Measurements from ENCODE around the gene MPG. TPM values are rescaled to one million over a fixed set of nuclear protein-coding genes. Genes with fewer than 3 reads are reported as not detected.
A peak's percentile ranks its signal among the peaks of the same experiment; 100 is the strongest.

MPG gene
- total RNA-seq, 1 donor from 2014 or later, result 56.5 TPM

DNA sequence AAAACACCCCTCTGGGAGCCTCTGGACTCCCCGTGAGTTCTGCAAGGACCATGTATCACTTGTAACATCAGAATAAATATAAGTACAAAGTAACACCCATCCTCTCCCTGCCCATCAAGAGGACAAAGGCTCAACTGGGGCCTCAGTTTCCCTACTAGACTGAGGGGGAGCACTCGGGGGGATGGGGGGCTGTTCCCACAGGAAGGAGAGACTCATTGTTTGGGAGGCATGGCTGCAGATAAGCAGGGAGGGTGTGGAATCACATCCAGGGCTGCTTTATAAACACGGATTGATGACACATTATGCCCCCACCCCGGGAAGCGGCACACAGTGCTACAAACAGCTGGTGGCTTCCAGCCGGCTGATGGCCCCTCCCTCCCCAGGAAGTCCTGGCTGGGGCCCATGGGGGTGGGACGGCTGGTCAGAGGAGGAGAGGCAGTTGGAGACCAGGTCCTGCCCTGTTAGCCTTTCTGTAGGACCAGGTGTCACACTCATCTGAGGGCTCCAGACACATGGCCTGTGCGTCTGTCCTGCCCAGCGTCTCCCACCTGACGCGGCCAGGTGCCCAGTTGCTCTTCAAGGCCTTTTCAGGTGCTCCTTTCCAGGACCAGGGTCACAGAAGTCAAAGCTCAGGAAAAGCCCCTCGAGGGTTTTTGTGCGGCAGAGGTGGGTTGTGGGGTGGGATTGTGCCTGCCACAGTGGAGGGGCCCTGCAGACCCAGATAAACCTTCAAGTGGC is 1.3 kb upstream of the MPG start:
- Histone ChIP-seq H3K9ac (ENCODE audit: low read length) (peak overlapping the region; percentile 89), H3K27me3 (ENCODE audit: insufficient read depth, low read length) (no peaks in the 10 kb centered on the region), H3K4me2 (ENCODE audit: low read length) (peak overlapping the region; percentile 98), H3K79me2 (ENCODE audit: insufficient read depth, low read length) (peaks cover 16% of the 10 kb centered on the region), H3K36me3 (ENCODE audit: insufficient read depth, low read length) (peaks cover 2% of the 10 kb centered on the region), H3K4me1 (ENCODE audit: insufficient read depth, low read length) (peaks cover 53% of the 10 kb centered on the region), H2AFZ (ENCODE audit: low read depth, low read length) (no peak overlapping the region), H3K9me3 (ENCODE audit: insufficient read depth, low read depth, low read length) (no peaks in the 10 kb centered on the region), H3K4me3 (ENCODE audit: insufficient read depth, low read depth, low read length) (peak overlapping the region; percentile 69), H3K27ac (ENCODE audit: low read depth, low read length) (peak overlapping the region; percentile 70), H4K20me1 (ENCODE audit: insufficient read depth, low read length) (peaks cover 9% of the 10 kb centered on the region)
- H3K27me3 Mint-ChIP-seq (ENCODE audit: low read depth, unreplicated experiment), result no peaks in the 10 kb centered on the region
- H3K4me1 Mint-ChIP-seq (ENCODE audit: low read depth, unreplicated experiment), result peaks cover 36% of the 10 kb centered on the region
- H3K4me3 Mint-ChIP-seq (ENCODE audit: unreplicated experiment), result peak overlapping the region; percentile 67
- TF ChIP-seq CTCF (IDR thresholded peaks at IDR 0.05; ENCODE audit: insufficient read depth, low read depth, low read length), result no peak
- no peak for TF ChIP-seq EZH2 (IDR thresholded peaks at IDR 0.05; ENCODE audit: insufficient read depth, low read length)
- H3K9me3 Mint-ChIP-seq (ENCODE audit: unreplicated experiment), result no peaks in the 10 kb centered on the region
- H3K36me3 Mint-ChIP-seq (ENCODE audit: low read depth, unreplicated experiment), result peaks cover 3% of the 10 kb centered on the region
- H3K27ac Mint-ChIP-seq (ENCODE audit: unreplicated experiment), result peak overlapping the region; percentile 66
- FAIRE-seq, result no peak
- peak; percentile 75 for DNase-seq (ENCODE audit: low read depth)

GRCh38 chr16:77273-77806 is 685 bp upstream of the MPG start:
- H2AFZ ChIP-seq (ENCODE audit: low read depth, low read length), result peak overlapping the region; percentile 43
- H3K9me3 Mint-ChIP-seq (ENCODE audit: unreplicated experiment), result no peaks in the 10 kb centered on the region

More at GRCh38 chr16:77273-77806, 685 bp upstream of the MPG start:
- Histone ChIP-seq H4K20me1 (ENCODE audit: insufficient read depth, low read length) (peaks cover 12% of the 10 kb centered on the region), H3K27ac (ENCODE audit: low read depth, low read length) (peak overlapping the region; percentile 70), H3K4me3 (ENCODE audit: insufficient read depth, low read depth, low read length) (peak overlapping the region; percentile 69), H3K4me1 (ENCODE audit: insufficient read depth, low read length) (peaks cover 53% of the 10 kb centered on the region), H3K9me3 (ENCODE audit: insufficient read depth, low read depth, low read length) (no peaks in the 10 kb centered on the region), H3K4me2 (ENCODE audit: low read length) (peak overlapping the region; percentile 98), H3K9ac (ENCODE audit: low read length) (peak overlapping the region; percentile 89), H3K36me3 (ENCODE audit: insufficient read depth, low read length) (peaks cover 2% of the 10 kb centered on the region), H3K27me3 (ENCODE audit: insufficient read depth, low read length) (no peaks in the 10 kb centered on the region), H3K79me2 (ENCODE audit: insufficient read depth, low read length) (peaks cover 13% of the 10 kb centered on the region)
- Mint-ChIP-seq H3K27ac (ENCODE audit: unreplicated experiment) (peak overlapping the region; percentile 26), H3K36me3 (ENCODE audit: low read depth, unreplicated experiment) (peaks cover 3% of the 10 kb centered on the region), H3K4me1 (ENCODE audit: low read depth, unreplicated experiment) (peaks cover 36% of the 10 kb centered on the region), H3K4me3 (ENCODE audit: unreplicated experiment) (peak overlapping the region; percentile 34), H3K27me3 (ENCODE audit: low read depth, unreplicated experiment) (no peaks in the 10 kb centered on the region)
- DNase-seq (ENCODE audit: low read depth), result no peak
- no peak for TF ChIP-seq CTCF (IDR thresholded peaks at IDR 0.05; ENCODE audit: insufficient read depth, low read depth, low read length)
- TF ChIP-seq EZH2 (IDR thresholded peaks at IDR 0.05; ENCODE audit: insufficient read depth, low read length), result no peak
- no peak for FAIRE-seq
